ENCODE results near the gene ZFP92. TPM values are rescaled to one million over a fixed set of nuclear protein-coding genes. Genes with fewer than 3 reads are reported as not detected.

Gene ZFP92
- polyA plus RNA-seq, 1 donor: 0.90 TPM

DNA sequence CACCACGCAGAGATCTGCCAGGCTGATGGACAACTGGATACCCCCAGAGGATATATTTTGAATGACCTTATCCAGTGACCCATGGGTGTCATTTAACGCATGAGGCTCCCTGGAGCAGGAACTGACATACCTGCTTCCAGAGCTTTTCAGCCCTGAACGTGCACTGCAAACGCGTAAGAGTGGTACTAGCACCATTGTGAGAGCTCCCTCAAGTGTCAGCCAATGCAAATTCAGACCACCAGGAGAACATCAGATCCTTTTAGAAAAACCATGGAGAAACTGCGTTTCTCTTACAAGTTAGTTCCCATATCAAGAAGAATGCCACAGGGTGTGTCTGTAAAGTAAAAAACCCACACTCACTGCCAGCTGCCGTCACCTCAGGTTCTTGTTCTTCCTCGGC, 27.3 kb downstream of the ZFP92 start:
- DNase-seq (ENCODE audit: low read depth): no peak

DNA sequence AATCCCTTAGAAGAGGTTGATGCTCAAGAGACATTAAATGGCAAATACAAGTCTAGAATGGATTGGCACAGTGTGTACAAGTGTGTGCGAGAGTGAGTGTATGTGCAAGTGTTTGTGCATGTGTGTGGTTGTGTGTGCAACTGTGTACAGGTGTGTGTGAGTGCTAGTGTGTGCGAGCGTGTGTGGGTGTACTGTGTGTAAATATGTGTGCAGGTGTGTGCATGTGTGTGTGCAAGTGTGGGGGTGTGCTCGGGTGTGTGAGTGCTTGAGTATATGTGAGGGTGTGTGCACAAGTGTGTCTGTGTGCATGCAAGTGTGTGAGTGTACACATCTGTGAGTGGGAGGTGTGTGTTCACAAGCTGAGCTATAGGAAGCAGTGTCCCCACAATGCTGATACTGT, 28.7 kb downstream of the ZFP92 start:
- no peak for DNase-seq (ENCODE audit: low read depth)

DNA sequence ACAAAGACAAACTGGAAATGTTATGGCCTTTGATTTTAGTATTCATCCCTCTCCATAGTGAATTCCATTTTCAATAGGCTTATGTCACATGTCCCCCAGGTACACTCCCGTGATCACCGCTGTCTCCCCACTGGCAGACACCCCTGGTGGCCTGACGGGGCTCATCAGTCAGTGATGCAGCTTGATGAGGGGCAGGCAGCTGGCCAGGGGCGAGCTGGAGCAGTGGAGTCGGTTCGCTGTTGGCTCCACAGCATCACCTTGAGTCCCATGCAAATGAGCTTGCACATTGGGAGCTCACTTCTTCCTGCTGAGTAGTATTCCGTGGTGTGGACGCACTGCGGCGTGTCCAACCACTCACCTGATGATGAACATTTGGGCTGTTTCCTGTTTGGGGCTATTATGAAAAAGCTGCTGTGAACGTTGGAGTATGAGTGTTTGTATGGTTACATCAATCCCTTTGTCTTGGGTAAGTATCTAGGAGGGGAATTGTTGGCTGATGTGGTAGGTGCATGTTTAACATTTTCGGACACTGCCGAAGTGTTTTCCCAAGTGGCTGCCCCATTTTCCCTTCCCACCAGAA, 29.4 kb downstream of the ZFP92 start:
- DNase-seq (ENCODE audit: low read depth): no peak

DNA sequence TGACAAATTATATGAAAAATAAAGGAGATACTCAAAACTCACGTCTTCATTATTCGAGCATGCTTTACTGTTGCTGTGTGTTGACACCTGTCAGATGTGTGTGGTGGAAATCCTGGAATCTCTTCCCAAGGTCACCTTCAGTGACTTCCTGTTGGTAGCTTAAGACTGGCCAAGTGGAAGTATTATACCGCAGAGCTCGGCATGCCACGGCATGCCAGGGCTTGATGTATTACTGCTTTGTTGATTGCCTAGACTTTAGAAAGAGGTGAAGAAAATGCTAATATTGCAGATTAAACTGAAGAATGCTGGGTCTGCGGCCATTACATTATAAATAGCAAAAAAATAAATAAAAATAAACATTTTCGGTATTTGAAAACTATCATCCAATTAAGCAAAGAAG, 30.0 kb downstream of the ZFP92 start:
- no peak for DNase-seq (ENCODE audit: low read depth)

DNA sequence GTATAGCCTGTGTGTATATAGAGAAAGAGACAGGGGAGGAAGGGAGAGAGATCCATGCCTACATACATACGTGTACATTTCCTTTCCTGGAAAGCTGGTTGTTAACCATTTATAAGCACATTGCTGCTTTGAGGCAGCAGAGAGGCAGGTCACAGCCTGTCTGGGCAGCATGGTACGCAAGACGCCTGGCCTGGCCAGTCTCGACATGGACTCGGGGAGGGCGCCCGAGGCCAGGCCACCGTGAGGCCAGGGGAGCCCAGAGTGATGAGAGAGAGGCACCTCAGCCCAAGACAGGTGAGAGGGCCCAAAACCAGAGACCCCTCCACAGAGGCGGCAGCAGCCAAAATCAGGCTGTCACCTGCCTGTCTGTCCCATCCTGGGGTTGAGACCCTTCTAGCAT, 30.7 kb downstream of the ZFP92 start:
- no peak for DNase-seq (ENCODE audit: low read depth)

DNA sequence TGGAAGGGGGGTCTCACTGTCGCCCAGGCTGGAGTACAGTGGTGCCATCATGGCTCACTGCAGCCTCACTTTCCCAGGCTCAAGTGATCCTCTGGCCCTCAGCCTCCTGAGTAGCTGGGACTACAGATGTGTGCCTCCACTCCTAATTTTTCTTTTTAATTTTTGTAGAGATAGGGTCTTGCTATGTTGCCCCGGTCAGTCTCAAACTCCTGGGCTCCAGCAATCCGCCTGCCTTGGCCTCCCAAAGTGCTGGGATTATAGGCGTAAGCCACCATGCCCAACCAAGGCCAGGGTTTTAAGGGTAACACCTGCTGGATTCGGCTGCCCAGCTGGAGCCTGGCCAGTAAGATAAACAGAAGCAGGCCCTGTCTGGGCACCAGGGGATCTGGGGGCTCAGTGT, 31.2 kb downstream of the ZFP92 start:
- DNase-seq (ENCODE audit: low read depth): no peak

DNA sequence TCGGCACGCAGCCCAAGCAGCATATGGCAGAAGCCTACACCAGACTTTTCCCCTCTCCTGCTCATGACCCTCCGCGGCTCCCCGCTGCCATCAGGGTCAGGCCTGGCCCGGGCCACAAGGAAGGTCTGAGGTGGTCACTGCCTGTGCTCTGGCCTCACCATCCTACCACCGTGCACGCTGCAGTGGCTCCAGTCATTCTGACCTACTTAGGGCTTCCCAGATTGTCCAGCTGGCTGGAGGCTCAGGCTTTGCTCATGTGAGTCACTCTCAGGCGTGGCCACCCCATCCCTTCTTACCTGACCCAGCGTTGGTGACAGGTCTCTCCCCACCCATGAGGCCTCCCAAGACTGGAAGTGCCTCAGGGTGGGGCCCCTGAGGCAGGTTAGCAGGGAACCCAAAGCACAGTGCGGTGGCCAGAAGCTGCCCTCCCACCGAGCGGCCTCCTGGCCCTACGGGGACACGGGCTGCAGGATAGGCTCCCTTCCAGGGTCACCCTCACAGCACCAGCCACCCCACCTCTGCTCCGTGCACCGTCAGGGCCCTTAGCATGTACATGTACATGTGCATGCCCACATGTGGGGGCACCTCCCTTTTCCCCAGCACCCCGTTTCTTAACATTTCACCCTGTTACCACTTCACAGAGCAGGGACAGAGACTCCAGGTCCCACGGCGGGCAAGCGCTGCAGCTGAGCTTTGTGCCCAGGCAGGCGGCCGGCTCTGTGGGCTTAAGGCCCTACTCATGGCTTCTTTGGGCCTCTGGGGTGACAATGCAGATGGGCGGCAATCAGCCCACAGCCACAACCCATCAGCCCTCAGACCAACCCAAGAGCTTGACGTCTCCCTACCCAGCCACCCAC, 32.4 kb downstream of the ZFP92 start:
- no peak for DNase-seq (ENCODE audit: low read depth)

DNA sequence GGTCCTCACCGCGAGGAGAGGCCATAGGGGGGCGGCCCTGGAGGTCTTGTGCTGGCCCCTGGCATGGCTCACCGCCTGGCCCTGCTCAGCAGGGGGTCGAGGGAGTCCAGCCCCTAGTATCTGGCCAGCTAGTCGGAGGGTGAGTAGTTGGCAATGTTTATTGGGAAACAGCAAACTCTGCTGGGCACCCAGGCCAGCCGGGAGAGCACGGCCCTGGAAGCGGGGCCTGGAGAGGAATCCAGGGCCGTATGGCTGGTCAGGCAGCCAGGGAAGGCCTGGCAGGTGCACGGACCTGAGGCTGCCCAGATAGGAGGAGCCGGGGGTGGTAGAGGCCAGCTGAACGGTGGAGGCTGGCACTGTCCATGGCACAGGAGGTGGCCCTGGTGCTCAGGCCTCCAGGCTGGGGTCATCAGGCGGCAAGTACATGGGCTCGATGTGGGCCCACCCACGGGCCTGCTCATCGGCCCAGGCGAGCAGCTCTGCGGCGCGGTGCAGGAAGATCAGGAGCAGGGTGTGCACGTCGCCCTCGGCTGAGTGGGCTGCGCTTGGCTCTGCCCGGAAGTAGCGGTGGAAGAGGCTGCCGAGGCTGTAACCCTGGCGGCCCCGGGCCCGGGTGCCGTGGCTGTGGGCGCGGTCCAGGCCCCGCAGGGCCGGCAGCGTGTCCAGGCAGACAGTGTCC, 33.2 kb downstream of the ZFP92 start:
- no peak for DNase-seq (ENCODE audit: low read depth)

DNA sequence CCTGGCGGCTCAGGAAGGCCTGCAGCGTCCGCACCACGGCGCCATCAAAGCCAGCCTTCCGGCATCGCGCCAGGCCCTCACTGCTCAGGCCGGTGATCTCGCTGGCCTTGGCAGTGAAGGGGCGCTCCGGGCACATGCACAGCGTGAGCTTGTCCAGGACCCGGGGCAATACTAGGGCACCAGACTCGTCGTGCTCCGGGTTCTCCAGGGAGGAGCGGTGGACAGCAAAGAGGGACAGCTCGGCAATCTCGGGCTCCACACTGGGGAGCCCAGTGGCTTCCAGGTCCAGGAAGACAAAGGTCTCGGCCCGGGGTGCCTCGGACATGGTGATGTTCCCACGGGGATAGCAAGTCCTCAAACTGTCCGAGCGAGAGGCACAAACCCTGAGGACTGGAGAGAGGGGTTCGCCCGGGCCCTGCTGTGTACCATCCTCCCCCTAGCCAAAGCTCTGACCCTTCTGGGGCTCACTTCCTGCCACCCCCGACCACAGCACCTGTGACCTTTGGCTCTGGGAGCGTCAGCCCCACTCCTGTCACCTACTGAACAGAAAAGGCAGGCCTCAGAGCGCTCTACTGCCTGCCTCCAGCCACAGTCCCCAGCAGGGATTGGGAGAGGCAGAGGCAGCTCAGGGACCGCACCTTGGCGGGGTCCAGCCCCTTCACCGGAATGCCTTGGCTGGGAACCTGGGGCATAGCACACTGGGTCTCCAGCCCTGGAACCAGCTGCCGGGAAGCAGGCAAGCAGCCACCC, 34.0 kb downstream of the ZFP92 start:
- no peak for DNase-seq (ENCODE audit: low read depth)

DNA sequence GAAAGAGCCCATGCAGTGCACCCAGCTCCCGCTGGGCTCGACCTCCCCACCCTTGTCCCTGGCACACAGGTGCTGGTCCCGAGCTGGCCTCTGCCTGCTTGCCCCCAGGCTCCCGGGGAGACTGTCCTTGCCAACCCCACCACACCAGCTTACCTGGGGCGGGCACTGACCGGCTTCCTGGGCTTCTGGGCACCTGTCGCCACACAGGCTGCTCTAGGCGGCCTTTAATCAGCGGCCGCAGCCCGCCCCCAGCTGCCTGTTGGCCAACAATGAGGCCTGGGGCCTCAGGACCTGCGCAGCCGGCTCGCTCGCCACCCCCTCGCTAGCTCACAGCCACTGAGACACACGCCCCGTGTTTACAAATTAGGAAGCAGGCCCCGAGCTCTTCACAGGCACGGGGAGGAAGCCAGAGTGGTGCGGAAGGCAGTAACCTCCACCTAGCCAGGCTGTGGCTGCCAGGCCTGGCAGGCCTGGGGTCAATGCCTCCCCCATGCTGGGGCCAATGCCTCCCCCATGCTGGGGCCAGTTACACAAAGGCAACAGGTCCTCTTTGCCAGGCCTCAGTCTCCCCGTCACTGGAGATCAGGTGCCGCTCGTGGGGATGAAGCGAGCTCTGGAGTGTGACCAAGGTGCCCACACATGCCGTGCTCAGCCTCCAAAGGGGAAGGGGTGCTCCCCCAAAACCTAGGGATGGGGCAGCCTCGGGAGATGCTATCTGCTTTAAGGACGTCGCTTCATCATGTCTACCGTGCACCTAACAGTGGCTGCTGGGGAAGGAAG, 34.8 kb downstream of the ZFP92 start, which contains the start of gene TREX2:
TREX2 (minus strand) TSS at position 201 of the 780 bp plus-strand sequence. CDS start 626 bp downstream, outside the sequence.
- no peak for DNase-seq (ENCODE audit: low read depth)

DNA sequence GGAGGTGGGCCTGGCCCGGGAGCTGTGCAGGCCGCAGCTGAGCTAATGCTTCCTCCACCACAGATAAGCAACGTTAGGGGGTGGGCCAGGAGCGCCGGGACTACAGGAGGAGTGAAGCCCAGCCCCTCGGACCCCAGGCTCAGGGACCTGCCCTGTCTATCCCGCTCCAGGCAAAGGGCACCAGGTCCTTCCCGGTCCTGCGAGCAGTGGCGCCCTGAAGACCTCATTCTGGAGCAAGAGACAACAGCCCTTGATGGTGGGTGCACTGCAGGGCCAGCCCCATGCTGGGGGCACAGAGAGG, 35.3 kb downstream of the ZFP92 start:
- DNase-seq (ENCODE audit: low read depth): no peak

DNA sequence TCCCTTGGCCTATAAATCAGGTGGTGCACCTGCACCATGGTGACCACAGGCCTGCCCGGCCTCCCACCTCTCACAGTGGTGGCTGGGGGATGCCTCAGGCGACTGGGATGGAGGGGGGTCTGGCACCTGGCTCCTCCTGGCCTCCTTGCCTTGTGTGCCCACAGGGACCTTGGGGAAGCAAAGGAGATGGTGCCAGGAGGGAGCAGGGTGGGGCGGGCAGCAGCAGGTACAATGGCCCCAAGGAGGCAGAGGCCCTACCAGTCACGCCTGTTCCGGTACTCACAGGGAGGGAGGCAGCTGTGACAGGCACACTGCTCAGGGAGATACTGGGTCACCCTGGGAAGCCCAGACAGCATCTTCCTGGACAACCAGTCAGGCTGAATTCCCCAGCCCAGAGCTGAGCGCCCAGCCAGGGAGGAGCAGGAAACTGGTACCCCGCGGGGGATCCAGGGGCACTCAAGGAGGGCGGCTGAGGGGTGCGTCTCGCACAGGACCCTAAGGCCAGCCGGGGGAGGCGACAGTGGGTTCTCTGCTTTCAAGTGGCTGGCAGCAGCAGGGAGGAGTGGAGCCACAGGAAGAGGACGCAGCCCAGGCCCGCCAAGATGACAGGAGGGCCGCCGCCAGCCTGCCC, 35.8 kb downstream of the ZFP92 start:
- no peak for DNase-seq (ENCODE audit: low read depth)

DNA sequence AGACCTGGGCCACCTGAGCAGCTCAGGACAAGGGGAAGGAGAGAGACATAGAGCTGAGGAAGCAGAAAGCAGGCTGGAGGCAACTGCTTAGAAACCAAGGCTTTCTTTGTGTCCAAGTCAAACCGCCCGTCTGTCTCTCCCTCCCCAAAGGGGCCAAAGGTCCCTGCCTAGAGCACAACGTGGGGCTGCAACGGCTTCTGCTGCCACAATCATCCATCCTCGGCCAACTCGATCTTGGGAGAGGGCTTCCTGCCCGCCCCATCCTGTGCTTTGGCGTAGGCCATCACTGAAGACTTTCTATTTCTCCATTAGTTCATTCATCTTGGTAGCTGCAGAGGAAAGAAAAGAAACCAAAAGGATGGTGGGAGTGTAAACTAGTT, 36.3 kb downstream of the ZFP92 start:
- DNase-seq (ENCODE audit: low read depth): no peak

DNA sequence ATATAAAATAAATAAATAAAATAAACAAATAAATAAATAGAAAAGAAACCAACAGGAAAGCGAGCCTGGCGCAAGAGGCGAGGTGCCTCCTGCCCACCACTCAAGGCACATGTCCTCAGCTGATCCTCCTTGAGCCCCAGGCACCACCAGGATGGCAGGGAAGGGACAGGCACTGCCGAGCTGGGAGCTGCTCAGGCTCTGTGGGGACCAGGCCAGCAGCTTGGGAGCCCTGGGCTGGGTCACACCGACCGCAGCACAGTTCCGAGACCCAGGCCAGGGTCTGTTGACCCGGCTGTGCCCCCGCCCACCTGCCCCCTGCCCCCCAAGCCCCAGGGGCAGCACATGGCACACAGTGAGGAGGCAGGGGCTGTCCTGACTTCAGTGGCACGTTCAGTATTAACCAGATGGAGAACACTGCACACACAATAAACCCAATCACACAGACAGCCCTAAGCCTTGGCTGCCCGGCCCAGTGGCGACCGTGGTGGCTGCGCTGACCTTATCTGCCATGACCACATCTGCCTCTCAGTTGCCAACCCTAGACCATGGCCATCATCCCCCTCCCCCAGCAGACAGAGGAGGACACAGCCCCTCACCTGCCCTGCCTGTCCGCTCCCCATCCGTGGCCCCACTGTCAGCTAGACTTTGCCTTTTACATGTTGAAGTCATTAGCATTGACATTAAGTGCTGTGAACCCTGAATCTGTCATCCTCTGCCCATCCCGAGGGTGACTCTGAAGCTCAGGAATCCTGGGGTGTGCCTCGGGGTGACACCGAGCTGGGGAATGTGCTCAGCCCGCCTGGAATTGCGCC, 37.5 kb downstream of the ZFP92 start:
- no peak for DNase-seq (ENCODE audit: low read depth)

DNA sequence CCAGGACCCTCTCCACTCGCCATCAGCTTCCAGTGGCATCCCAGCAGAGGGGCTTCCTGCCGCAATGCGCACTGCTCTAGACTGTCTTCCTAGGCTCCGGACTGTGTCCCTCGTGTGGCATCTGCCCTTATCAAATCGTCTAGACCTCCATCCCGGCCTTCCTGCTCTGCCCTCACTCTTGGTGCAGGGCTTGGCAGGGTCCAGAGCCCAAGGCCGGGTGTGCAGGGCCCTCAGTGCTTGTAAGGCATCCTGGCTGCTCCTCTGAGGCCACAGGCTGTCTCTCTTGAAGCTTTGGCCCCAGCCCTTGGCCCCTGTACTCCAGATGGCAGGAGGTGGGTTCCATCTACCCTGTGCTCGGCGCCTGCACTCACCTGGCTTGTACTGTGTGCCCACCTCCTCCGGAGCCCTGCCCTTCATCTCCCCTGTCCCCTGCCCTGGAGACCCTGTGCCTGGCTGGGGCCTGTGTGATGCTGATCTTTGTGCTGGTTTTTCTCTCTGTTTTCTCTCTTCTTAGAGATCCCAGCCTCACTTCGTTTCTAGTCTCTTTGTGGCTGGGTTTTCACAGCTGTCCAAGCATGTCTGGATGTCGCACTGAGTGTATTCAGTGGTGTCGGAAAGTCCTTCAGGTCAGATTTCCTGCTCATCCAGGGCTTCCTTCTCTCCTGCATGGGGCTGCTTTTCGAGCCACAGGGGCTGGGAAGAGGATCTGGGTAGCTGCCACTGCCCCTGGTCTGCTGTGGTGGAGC, 38.3 kb downstream of the ZFP92 start:
- no peak for DNase-seq (ENCODE audit: low read depth)

DNA sequence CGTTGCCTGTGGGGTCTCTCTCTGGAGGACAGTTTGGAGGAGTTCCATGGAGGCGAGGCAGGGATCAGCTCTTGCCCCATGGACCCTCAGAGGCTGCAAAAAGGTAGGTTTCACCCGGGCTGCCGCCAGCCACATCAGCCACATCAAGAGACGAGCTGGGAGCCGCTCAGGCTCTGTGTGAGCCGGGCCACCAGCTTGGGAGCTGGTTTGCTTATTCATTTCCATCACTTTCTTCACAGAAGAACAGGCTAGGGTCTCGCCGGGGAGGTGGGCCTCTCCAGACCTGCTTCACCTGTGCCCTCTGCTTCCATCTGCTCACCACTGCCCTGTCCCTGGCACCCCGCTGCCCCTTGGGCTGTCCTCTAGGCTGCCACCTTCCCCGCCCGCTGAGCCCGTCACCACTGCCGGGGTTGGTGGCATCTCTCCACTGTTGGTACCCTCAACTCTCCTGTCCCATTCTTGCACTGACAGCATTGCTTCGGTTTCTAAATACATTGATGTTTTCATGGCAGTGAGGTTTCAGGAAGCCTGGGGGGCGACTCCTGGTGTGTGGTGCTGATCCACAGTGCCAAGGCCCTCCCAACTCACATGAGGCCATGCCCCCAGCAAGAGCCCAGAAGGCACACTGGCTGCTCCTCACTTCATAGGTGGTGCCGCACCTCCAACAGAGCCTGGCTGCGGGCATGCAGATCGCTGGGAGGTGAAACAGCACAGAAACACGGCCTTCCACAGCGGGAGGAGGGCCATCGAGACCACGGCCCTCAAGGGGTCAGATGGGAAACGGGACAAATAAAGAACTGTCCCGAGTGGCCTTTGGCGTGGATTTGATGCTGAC, 39.1 kb downstream of the ZFP92 start:
- no peak for DNase-seq (ENCODE audit: low read depth)

DNA sequence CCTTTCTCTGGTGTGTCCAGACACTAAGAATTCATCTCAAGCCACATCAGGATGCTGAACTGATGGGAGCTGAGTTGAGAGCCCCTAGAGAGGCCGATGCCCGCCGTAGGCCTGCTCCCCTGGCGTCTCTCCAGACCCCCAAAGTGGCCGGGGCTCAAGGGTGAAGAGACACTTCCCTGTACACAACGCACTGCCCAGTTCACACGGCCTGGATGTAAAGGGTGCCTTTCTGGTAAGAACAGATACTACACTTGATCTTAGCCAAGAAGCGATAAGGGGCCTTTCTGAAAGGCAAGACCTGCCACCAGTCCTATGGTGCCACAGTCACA, 39.6 kb downstream of the ZFP92 start:
- DNase-seq (ENCODE audit: low read depth): no peak

DNA sequence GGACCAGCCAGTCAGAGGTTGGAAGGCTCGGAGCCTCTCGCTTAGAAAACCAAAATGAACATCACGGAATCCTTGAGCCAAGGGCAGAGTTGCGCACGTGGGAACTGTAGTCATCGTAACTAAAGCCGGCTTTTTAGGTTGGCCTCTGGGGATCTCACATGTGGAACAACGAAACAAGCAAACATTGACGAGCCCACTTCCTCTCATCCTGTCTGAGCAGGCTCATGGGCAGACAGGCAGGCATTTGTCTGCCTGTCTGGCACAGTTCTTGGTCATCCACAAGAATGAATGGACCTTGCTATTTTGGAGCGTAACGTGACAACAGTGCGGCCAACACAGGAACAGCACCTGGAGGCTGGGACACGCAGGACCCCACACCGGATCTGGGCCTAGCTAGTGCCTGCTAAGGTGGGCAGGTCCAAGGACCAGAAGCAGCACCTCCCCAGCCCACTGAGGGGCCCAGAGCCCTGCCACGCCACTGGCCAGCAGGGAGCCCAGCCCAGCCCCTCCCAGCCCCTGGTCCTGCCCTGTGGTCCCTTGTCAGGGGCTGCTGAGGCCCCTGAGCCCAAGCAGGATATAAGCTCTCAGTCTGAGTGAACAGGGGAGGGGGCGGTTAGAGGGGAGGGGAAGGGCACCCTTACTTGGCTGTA, 43.8 kb downstream of the ZFP92 start:
- DNase-seq (ENCODE audit: low read depth): no peak

Data from forelimb muscle (tissue), 1 donor.